NOMO-1 treated with DMSO at 0.1 percent for 48 hours (cell line): ENCODE measurements around the gene NRG3.
"Not testable (repeated sequence)": the region's sequence is repeated elsewhere in the genome, so short reads cannot be mapped to it uniquely, and the experiment has no call there.

Source experiments
- DNase-seq: peaks from one replicate; lab custom pipeline; 2025; ENCODE audit not compliant: unreplicated experiment; lab: John Stamatoyannopoulos, UW

Gene NRG3

DNA sequence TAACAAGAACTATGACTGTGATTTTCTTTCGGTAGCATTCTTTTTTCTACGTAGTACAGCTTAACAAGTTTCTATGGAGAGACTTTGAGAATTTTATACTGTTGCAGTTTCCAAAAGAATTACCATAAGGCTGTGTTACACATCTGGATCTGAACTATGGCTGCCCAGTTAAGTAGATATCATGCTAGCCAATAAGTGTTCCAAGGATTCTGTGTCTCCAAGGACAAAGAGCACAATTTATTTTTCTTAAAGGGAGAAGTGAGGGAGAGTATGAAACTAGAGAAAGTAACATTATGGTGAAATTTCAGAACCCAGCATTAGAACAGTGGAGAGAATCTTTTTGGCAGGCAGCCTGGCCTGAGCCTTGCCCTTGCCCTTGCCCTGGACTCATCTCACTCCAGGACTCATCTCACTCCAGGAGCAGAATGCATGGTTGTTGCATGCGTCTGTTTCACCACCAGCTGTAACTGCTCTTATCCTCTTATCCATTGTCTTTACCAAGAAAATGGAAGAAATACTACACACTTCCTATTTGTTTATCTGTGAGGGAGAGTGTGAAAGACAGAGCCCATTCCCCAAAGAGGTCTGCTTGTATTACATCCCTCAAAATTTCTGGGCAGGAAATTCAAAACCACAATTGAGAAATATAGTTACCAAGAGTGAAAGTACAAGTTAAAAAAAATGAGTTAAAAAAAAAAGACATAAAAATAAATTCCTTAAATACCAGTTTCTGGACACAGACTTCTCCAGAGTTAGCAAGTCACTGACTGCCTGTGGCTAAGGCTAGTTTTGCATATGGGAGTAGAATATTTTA lies 1067.5 kb downstream of the NRG3 start:
- peak; percentile 61 for DNase-seq

DNA sequence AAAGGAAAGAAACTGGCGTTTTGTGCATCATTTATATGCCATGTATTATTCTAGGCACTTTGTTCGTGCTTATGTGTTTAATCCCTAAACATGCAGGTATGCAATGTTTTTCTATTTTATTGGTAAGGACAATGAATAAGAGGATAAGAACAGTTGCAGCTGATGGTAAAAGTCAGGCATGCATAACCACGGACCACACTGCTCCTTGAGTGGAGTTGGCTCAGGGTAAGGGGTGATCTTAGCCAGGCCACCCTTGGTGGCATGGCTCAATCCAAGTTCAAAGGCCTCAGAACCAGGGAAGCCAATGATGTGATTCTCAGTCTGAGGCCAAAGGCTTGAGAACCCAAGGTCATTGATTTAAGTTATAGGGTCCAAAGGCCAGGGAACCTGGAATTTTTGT lies 1068.1 kb downstream of the NRG3 start:
- no peak for DNase-seq

DNA sequence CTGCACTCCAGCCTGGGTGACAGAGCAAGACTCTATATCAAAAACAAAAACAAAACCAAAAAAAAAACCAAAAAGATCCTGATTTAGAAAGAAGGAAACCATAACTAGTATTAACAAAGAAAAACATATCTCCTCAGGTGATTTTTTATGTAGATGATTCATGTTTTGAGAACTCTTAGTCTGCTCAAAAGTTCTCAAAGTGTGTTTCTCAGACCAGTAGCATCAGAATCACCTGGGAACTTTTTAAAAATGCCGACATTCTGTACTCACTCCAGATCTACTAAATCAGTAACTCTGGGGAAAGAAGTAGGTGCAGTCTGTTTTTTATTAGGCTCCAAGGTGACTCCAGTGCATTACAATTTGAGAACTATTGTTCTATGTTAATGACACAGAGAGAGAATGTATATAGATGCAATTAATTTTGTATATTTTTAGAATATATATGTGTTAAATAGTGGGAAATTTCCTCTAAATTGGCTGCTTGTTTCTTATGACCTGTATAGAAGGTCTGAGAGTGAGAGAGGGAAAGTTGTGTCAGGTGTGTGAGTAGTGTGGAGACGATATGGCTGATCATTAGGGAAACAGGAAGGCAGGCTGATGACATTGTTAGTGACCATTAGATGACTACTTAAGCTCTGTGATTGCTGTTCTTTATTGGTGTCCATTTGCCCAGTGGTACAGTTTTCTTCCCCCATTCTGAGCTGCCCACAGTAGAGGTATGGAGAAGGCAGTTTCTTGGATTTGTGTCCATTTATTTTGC lies 1075.0 kb downstream of the NRG3 start:
- no peak for DNase-seq

DNA sequence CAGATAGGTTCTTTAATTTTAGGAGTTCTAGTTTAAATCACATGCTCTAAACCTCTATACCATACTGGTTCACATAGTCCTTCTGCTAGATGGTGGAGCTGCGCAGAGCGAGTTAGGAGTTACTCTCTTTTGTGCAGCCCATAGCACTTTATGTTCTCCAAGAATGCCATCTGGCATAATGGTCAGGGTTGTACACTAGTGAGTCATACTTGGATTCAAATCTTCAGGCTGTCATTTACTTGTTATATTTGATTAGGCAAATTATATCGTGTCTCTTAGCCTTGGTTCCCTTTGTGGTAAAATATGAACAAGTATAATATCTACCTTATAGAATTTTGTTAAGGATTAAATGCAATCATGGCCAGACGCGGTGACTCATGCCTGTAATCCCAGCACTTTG lies 1078.3 kb downstream of the NRG3 start:
- DNase-seq: no peak

DNA sequence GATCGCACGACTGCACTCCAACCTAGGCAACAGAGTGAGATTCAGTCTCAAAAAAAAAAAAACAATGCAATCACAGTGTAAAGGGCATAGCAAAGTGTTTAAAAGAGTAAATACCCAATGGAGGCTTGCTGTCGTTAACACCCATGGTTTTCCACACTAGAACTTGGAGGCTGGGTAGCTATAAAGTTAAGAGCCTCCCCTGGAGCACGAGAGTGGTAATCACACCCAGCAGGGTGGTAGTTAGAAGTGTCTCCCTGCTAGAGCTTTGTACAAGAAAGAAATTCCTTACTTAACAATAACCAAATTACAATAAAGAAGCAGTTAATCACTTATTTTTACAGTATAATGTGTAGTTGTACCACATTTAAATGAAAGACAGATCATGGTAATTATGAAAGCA lies 1078.9 kb downstream of the NRG3 start:
- DNase-seq: no peak

DNA sequence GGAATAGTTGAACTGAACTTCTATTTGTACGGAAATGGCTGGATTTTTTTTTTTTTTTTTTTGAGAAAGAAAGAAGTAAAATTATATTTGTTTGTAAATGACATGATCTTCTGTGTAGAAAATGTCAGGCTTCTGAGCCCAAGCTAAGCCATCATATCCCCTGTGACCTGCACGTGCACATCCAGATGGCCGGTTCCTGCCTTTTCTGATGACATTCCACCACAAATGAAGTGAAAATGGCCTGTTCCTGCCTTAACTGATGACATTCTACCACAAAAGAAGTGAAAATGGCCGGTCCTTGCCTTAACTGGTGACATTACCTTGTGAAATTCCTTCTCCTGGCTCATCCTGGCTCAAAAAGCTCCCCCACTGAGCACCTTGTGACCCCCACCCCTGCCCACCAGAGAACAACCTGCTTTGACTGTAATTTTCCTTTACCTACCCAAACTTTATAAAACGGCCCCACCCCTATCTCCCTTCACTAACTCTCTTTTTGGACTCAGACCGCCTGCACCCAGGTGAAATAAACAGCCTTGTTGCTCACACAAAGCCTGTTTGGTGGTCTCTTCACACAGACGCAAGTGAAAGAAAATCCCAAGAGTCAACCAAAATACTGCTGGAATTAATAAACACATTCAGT lies 1085.5 kb downstream of the NRG3 start:
- DNase-seq: not testable (repeated sequence)

- DNase-seq: no peak
Observed at GRCh38 chr10:82961864-82962263, 1086.9 kb downstream of the NRG3 start.

- DNase-seq: no peak
Observed at GRCh38 chr10:82966130-82966529, 1091.1 kb downstream of the NRG3 start.

DNA sequence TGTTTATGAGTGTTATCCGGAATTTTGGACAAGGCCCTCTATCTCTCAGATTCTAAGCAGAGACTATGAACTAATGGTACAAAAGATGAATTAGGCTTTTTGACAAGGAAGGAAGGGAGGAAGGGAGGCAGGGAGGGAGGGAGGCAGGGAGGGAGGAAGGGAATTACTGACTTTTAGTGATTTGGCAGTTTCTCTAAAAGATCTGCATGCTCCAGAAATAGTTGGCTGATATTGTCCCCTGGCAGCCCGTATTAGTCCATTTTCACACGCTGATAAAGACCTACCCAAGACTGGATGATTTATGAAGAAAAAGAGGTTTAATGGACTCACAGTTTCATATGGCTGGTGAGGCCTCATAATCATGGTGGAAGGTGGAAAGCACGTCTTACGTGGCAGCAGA lies 1093.5 kb downstream of the NRG3 start:
- no peak for DNase-seq

DNA sequence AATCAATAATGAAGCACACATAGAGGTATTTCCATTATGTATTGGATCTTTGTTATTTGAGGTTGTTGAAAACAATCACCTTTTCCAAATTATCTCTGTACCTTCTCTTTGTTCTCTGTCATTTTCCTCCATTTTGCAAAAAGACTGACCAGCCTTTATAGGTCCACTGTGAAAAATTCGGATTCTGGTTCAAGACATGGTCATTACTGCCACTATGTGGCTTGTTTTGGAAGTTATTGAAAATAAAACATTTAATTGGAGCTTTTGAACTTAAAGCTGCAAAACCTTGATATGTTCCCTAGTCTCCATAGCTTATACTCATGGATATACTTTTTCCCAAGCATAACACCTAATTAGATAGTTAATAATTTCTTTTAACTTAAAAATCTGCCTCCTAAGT lies 1094.4 kb downstream of the NRG3 start:
- DNase-seq: no peak

GRCh38 chr10:82980321-82980720 lies 1105.3 kb downstream of the NRG3 start:
- no peak for DNase-seq

GRCh38 chr10:82981137-82981723 lies 1106.2 kb downstream of the NRG3 start:
- no peak for DNase-seq

- DNase-seq: no peak
Observed at GRCh38 chr10:82982110-82982608, 1107.2 kb downstream of the NRG3 start.

GRCh38 chr10:82986216-82986615 lies 1111.2 kb downstream of the NRG3 start:
- DNase-seq: no peak

GRCh38 chr10:83006479-83006878 lies 1131.5 kb downstream of the NRG3 start:
- not testable (repeated sequence) for DNase-seq

DNA sequence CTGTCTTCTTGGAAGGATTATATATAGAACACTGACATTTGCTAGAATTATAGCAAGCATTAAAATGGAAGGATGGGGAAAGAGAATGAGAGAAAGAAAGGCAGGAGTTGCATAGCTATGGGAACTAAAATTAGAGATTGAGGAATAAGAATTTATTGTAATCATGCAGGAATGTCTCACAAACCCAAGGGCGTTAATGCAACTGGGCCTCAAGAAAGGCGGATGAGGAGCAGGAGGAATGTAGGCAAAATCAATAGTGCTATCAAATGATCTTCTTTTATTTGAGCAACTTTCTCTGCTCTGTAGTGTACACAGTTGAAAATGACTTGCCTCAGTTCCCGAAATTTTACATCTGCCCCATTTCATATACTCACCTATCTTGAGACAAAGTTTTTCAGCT lies 1132.5 kb downstream of the NRG3 start:
- DNase-seq: no peak

- DNase-seq: no peak
Observed at GRCh38 chr10:83012866-83013265, 1137.9 kb downstream of the NRG3 start.

DNA sequence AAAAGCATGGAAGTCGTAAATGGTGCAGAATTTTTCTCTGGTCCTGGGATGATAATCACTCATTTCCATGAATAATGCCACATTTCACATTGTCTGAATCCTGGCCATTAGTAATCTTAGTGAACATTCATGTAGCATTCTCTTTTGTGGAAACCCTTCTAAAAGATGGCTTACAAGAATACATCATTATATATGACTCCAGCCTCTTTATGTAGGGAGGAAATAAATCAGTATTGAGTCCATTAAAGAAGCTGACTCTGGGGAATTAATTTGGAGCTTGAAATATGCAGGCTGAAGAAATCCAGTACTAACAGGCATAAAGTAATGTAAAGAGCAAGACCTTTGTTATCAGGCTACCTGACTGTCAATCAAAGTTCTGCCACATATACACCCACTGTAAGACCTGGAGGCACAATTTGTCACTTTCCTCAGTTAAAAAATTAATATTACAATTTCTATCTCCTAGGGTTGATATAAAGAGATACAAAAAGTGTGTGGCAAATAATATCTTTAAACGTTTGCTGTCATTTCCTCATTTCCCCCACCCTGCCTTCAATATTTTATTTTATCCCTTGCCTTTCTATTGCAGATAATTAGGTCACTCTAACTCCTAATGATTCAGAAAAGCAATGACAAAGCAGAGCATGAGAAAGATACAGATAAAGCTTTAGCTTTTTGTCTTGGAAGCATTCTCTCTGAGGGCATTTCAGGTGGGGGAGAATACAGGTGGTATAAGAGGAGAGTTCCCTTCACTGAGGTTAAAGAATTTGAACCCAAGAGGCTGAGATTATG lies 1142.3 kb downstream of the NRG3 start:
- no peak for DNase-seq

DNA sequence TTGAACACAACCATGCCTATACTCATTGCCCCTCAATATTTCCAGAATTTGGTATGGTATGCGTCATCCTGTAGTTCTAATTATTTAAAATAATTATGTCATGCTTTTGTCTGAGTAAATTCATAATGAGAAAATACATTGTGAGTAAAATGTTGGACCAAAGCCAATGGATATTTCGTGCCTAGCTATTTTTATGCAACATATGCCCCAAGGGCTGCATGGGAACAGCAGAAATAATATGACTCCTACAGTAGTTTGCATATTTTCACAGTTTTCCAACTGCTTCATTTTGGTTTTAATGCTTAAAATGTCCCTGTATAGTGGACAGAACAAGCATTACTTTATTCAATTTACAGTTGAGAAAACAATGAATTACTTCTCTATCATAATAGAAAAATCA lies 1148.7 kb downstream of the NRG3 start:
- DNase-seq: no peak
